ENCODE data around the gene ZNF546.

DNA sequence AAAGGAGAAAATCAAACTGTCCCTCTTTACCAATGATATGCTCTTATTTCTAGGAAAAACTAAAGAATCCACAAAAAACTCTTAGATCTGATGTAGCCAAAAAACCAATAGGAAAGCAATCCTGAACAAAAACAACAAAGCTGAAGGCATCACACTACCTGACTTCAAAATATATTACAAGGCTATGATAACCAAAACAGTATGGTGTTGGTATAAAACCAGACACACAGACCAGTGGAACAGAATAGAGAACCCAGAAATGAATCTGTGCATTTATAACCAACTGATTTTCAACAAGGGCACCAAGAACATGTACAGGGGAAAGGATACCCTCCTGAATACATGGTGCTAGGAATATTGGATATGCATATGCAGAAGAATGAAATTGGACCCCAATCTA is 9.7 kb upstream of the ZNF546 start:
- TF ChIP-seq, protein P1, sequence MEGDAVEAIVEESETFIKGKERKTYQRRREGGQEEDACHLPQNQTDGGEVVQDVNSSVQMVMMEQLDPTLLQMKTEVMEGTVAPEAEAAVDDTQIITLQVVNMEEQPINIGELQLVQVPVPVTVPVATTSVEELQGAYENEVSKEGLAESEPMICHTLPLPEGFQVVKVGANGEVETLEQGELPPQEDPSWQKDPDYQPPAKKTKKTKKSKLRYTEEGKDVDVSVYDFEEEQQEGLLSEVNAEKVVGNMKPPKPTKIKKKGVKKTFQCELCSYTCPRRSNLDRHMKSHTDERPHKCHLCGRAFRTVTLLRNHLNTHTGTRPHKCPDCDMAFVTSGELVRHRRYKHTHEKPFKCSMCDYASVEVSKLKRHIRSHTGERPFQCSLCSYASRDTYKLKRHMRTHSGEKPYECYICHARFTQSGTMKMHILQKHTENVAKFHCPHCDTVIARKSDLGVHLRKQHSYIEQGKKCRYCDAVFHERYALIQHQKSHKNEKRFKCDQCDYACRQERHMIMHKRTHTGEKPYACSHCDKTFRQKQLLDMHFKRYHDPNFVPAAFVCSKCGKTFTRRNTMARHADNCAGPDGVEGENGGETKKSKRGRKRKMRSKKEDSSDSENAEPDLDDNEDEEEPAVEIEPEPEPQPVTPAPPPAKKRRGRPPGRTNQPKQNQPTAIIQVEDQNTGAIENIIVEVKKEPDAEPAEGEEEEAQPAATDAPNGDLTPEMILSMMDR (conservative IDR thresholded peaks at IDR 0.05 in 1 of 2, IDR thresholded peaks at IDR 0.05 in 1 of 2; ENCODE audit: extremely low read depth in 1 of 2, insufficient read depth in 1 of 2, low read depth in 1 of 2, low read length in 2 of 2): no peak
- no peak for TF ChIP-seq EZH2 (IDR thresholded peaks at IDR 0.05; ENCODE audit: borderline replicate concordance, low read length)
